ENCODE measurements around the gene ZSCAN30.
A peak's percentile ranks its signal among the peaks of the same experiment; 100 is the strongest.

The ZSCAN30 gene

GRCh38 chr18:35278969-35279368 is 11.1 kb downstream of the ZSCAN30 start:
- DNase-seq (ENCODE audit: low spot score), result no peak

- DNase-seq (ENCODE audit: low spot score), result no peak
Observed at GRCh38 chr18:35278085-35278484, 11.9 kb downstream of the ZSCAN30 start.

- DNase-seq (ENCODE audit: low spot score), result no peak
Observed at GRCh38 chr18:35277633-35278032, 12.4 kb downstream of the ZSCAN30 start.

- DNase-seq (ENCODE audit: low spot score), result no peak
Observed at GRCh38 chr18:35276267-35276666, 13.8 kb downstream of the ZSCAN30 start.

- no peak for DNase-seq (ENCODE audit: low spot score)
Observed at GRCh38 chr18:35271656-35272055, 18.4 kb downstream of the ZSCAN30 start.

DNA sequence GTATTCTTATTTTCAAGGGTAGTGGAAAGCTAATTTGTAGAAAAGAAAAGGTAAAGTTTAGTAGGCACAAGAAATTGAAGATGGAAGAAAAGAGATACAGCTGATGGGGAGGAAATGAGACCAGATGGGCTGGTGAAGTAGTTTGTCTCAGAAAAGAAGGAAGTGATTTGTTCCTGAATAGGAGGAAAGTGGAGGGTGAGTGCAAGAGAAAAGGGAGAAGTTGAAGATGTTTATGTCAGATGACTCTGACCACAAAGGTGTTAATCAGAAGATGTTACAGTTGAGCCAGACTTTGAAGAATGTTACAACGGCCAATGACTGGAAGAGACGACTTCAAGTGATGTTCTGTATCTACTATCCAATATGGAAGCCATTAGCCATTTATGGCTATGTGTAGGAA is 21.2 kb downstream of the ZSCAN30 start:
- DNase-seq (ENCODE audit: low spot score), result no peak

DNA sequence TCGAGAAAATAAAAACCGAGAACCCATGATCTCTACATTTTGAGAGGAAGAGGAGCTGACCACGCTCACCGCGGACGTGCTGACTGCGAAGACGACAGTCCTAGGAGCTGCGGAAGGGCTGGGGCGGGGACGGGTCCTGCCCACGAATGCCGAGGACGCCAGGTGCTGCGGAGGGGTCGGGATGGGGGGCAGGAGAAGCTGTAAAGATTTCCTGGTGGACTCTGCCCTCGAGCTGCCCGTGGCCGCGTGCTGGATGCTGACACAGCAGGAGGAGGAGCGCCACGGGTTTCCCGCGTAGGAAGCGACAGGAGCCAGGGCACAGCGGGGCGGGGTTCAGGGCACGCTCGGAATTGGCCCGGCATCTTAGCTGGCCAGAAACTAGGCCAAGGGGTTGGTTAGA is 22.2 kb downstream of the ZSCAN30 start:
- no peak for DNase-seq (ENCODE audit: low spot score)

GRCh38 chr18:35267161-35267651 is 22.8 kb downstream of the ZSCAN30 start:
- DNase-seq (ENCODE audit: low spot score), result peak; percentile 22

DNA sequence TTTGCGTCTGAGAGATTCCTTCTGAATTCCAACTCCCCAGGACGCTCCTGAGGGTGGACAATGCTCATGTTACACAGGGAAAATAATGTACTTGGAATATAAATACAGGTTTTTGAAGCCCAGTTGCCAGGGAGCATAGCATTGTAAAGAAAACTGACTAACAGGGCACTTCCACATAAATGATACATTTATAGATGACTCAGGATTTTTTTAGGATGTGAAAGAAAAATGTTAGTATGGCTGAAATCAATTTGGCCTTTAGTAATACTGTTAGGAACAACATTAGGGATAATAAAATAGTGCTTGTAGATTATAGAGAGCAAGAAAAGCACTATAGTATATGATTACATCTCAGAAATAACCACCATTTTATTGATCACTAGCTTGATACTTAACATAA is 25.6 kb downstream of the ZSCAN30 start:
- DNase-seq (ENCODE audit: low spot score), result no peak

- DNase-seq (ENCODE audit: low spot score), result no peak
Observed at GRCh38 chr18:35256947-35257346, 33.1 kb downstream of the ZSCAN30 start.

DNA sequence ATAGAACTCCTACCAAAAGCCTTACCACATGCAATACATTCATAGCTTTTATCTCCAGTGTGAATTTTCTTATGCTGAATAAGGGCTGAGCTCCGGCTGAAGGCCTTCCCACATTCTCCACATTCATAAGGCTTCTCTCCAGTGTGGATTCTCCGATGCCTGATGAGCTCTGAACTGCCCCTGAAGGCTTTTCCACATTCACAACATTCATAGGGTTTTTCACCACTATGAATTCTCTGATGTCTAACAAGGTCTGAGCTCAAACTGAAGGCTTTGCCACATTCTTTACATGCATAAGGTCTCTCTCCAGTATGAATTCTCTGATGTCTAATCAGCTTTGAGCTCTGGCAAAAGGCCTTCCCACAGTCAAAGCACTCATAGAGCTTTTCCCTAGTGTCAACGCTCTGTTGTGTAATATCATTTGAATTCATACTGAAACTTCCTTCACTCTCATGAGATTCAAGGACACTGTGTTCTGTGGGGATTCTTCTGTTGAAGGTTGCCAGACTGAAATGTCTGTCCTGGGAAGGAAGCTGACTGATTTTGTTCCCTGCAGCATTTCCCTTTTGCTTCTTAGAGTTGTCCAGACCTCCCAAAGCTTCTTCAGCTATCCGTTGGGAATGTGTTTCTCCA is 36.3 kb downstream of the ZSCAN30 start:
- DNase-seq (ENCODE audit: low spot score), result no peak

- DNase-seq (ENCODE audit: low spot score), result no peak
Observed at GRCh38 chr18:35252466-35252865, 37.6 kb downstream of the ZSCAN30 start.

DNA sequence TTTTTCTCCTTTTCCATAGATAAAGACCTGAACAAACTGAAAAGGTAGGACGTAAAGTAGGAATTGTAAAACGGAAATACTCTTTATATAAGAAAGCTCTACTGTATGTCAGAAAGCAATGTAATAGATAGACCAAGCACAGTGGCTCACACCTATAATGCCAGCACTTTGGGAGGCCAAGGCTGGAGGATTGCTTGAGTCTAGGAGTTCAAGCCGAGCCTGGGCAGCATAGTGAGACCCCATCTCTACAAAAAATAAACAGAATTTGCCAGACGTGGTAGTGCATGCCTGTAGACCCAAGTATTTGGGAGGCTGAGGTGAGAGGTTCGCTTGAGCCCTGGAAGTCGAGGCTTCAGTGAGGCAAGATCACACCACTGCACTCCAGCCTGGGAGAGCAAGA is 41.6 kb downstream of the ZSCAN30 start:
- DNase-seq (ENCODE audit: low spot score), result no peak

DNA sequence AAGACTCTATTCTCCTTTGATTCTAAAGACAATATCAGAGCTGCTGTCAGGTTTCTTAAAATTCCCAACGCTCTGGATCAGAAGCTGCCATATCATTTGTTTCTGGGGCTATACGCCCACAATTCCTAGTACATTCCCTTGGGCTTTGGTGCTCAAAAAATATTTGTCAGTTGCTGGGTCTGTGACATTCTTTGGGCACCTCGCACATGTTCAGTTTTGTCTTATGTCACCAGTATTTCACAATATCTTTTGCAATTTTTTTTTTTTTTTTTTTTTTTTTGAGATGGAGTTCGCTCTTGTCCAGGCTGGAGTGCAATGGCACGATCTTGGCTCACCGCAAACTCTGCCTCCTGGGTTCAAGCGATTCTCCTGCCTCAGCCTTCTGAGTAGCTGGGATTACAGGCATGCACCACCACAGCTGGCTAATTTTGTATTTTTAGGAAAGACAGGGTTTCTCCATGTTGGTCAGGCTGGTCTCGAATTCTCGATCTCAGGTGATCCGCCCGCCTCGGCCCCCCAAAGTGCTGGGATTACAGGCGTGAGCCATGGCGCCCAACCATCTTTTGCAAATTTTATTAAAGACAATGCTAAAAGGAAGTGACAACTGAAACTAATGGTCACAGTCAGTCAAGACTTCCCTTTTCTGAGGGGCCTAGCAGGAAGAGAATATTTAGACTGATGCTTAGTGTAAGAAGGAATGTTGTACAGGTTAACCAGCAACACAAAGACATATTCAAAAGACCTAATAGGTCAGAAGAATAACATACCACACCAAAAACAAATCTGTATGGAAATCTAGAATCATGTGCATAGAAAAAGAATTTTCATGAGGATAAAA is 42.4 kb downstream of the ZSCAN30 start:
- DNase-seq (ENCODE audit: low spot score), result no peak

GRCh38 chr18:35246831-35247230 is 43.2 kb downstream of the ZSCAN30 start:
- DNase-seq (ENCODE audit: low spot score), result no peak

DNA sequence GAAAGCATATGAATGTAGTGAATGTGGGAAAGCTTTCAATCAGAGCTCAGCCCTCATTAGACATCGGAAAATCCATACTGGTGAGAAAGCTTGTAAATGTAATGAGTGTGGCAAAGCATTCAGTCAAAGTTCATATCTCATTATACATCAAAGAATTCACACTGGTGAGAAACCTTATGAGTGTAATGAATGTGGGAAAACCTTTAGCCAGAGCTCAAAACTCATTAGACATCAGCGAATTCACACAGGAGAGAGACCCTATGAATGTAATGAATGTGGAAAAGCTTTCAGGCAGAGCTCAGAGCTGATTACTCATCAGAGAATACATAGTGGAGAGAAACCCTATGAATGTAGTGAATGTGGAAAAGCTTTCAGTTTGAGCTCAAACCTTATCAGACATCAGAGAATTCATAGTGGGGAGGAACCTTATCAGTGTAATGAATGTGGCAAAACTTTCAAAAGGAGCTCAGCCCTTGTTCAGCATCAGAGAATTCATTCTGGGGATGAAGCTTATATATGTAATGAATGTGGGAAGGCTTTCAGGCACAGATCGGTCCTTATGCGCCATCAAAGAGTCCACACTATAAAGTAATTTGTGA is 44.2 kb downstream of the ZSCAN30 start:
- DNase-seq (ENCODE audit: low spot score), result no peak

DNA sequence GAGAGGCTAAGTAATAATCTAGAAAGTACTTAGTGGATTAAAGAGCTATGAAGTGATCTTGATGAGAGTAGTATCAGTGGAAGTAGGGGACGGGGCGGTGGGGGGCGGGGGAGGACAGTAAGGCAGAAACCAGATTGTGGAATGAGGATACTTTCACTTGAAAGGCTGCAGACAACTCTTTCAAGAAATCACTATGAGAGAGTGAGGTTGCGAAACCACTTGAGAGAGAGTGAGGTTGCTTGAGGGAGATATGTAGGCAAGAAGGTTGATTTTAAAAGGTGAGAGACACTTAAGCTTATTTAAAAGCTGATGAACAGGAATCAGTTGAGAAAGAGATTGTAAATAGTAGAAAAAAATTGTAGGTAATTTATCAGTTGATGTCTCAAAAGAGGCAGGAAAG is 45.4 kb downstream of the ZSCAN30 start:
- no peak for DNase-seq (ENCODE audit: low spot score)

- DNase-seq (ENCODE audit: low spot score), result no peak
Observed at GRCh38 chr18:35242426-35242825, 47.6 kb downstream of the ZSCAN30 start.

- DNase-seq (ENCODE audit: low spot score), result no peak
Observed at GRCh38 chr18:35241448-35241804, 48.6 kb downstream of the ZSCAN30 start.

- peak; percentile 99 for DNase-seq (ENCODE audit: low spot score)
Observed at GRCh38 chr18:35240664-35241447, 49.2 kb downstream of the ZSCAN30 start, which contains the start of gene ZNF397. Gene ZNF397 (plus strand): TSS chr18:35241034. CDS start chr18:35242471, 1,437 bp downstream.

- DNase-seq (ENCODE audit: low spot score), result no peak
Observed at GRCh38 chr18:35239314-35239713, 50.7 kb downstream of the ZSCAN30 start.

Measured in GM03348 (cell line).